Measurements from ENCODE around the gene CCDC83. TPM values are rescaled to one million over a fixed set of nuclear protein-coding genes. Genes with fewer than 3 reads are reported as not detected.

CCDC83 gene
- total and polyA plus RNA-seq, 9 of the 15 experiments (the other 6 are each of a cell fraction or from before 2014, with no cell fraction given), result not detected

- 0 out of 2 replicates have a peak, but pooled peaks have one; percentile 64 for TF ChIP-seq THRB (CRISPR knock-in tag; conservative IDR thresholded peaks at IDR 0.05)
- 0 out of 2 replicates have a peak, but pooled peaks have one; percentile 18 for TF ChIP-seq DEAF1 (CRISPR knock-in tag; IDR thresholded peaks at IDR 0.05)
- TF ChIP-seq NCOR1 (IDR thresholded peaks at IDR 0.05), result no peak
- TF ChIP-seq RFX7 (CRISPR knock-in tag; IDR thresholded peaks at IDR 0.05), result peak; percentile 42; the same call in 1 of the 2 replicates
- peak; percentile 78 for TF ChIP-seq ZBTB33 (CRISPR knock-in tag; IDR thresholded peaks at IDR 0.05)
- TF ChIP-seq ZNF124 (CRISPR knock-in tag; IDR thresholded peaks at IDR 0.05), result no peak
- TF ChIP-seq CREBBP (IDR thresholded peaks at IDR 0.05; ENCODE audit: low read depth, low read length), result no peak
- TF ChIP-seq TEAD1 (CRISPR knock-in tag; IDR thresholded peaks at IDR 0.05), result 0 out of 4 replicates have a peak, but pooled peaks of 1 of the 2 experiments have one; percentile 5
- peak; percentile 92 for TF ChIP-seq RBM22 (IDR thresholded peaks at IDR 0.05; ENCODE audit: low read depth, low read length, poor library complexity, severe bottlenecking)
- 0 out of 2 replicates have a peak, but pooled peaks have one; percentile 37 for TF ChIP-seq ZBTB17 (CRISPR knock-in tag; IDR thresholded peaks at IDR 0.05)
- 0 out of 2 replicates have a peak, but pooled peaks have one; percentile 0 for TF ChIP-seq POLR2A (conservative IDR thresholded peaks at IDR 0.05)
- TF ChIP-seq ZNF121 (CRISPR knock-in tag; conservative IDR thresholded peaks at IDR 0.05), result peak; percentile 82
- TF ChIP-seq IFI16 (CRISPR knock-in tag; IDR thresholded peaks at IDR 0.05), result no peak
- TF ChIP-seq OTX1 (CRISPR knock-in tag; IDR thresholded peaks at IDR 0.05), result peak; percentile 52; the same call in 1 of the 2 replicates
- no peak for TF ChIP-seq TAL1 (IDR thresholded peaks at IDR 0.05)
- TF ChIP-seq ID3 (CRISPR knock-in tag; IDR thresholded peaks at IDR 0.05), result no peak
- no peak for TF ChIP-seq ID3 (tag; IDR thresholded peaks at IDR 0.05)
Measured at GRCh38 chr11:85950317-85951048, 95.3 kb downstream of the CCDC83 start (continued).

Measured in K562 (cell line).